Caco-2 (cell line): ENCODE results near the gene HADHA. TPM values are rescaled to one million over a fixed set of nuclear protein-coding genes. Genes with fewer than 3 reads are reported as not detected.

Source experiments
- Bru-seq: library from RNA; stranded (reverse); fragments of 400-500 nt; gene quantifications from one replicate; lab custom pipeline; 2021; lab: Mats Ljungman, UMichigan
- BruChase-seq, 2 experiments: library from RNA; stranded (reverse); fragments of 400-500 nt; gene quantifications; one replicate each; lab custom pipeline; 2021; lab: Mats Ljungman, UMichigan
- BruUV-seq: library from RNA; stranded (reverse); fragments of 400-500 nt; replicated peaks from 2 replicates; lab custom pipeline; 2021; lab: Mats Ljungman, UMichigan
- CTCF ChIA-PET: fragments of 300-600 bp; sonication (Branson Sonifier 250); formaldehyde crosslinking; loops from one replicate; lab custom pipeline; 2022; ENCODE audit warnings: antibody characterized with exemption; lab: Charles Lee
- POLR2A ChIA-PET: fragments of 300-600 bp; sonication (Branson Sonifier 250); formaldehyde crosslinking; loops from one replicate; lab custom pipeline; 2022; ENCODE audit warnings: antibody characterized with exemption; lab: Charles Lee
- DNase-seq, 2 experiments: peaks; one replicate each; pipeline versions ENCODE4 v3.0.0 to v3.0.0-alpha.2; 2020 to 2022
- H3K27me3 ChIP-seq: replicated peaks from 2 replicates; pipeline ENCODE4 v1.6.0; 2011; ENCODE audit warnings: low read length; ENCODE audit not compliant: control insufficient read depth, insufficient read depth
- H3K36me3 ChIP-seq: 2 replicates; pipeline ENCODE4 v1.5.1; 2011; ENCODE audit warnings: low read length; ENCODE audit not compliant: control insufficient read depth, insufficient read depth
- H3K4me1 ChIP-seq: fragments of 250-450 bp; sonication (Bioruptor Pico); 2 replicates; pipeline ENCODE4 v1.5.1; 2020; ENCODE audit warnings: mild to moderate bottlenecking
- H3K4me3 ChIP-seq: 2 replicates; pipeline ENCODE4 v1.5.1; 2011; ENCODE audit warnings: low read depth, mild to moderate bottlenecking, control low read depth, low read length
- H3K9me3 ChIP-seq: fragments of 250-450 bp; sonication (Bioruptor Pico); 2 replicates; pipeline ENCODE4 v1.5.1; 2020; ENCODE audit warnings: mild to moderate bottlenecking, moderate library complexity
- H3K27ac Mint-ChIP-seq: one replicate; pipeline ENCODE4 v1.8.0; 2022; ENCODE audit warnings: mixed read lengths; ENCODE audit not compliant: unreplicated experiment
- H3K27me3 Mint-ChIP-seq: one replicate; pipeline ENCODE4 v1.8.0; 2022; ENCODE audit warnings: mixed read lengths; ENCODE audit not compliant: insufficient read depth, unreplicated experiment
- H3K36me3 Mint-ChIP-seq: one replicate; pipeline ENCODE4 v1.8.0; 2022; ENCODE audit warnings: mild to moderate bottlenecking, mixed read lengths; ENCODE audit not compliant: insufficient read depth, unreplicated experiment
- H3K4me1 Mint-ChIP-seq: one replicate; pipeline ENCODE4 v1.8.0; 2022; ENCODE audit warnings: low read depth, mixed read lengths; ENCODE audit not compliant: unreplicated experiment
- H3K4me3 Mint-ChIP-seq: one replicate; pipeline ENCODE4 v1.8.0; 2022; ENCODE audit warnings: mild to moderate bottlenecking, moderate library complexity, mixed read lengths; ENCODE audit not compliant: unreplicated experiment
- H3K9me3 Mint-ChIP-seq: one replicate; pipeline ENCODE4 v1.8.0; 2022; ENCODE audit warnings: mixed read lengths; ENCODE audit not compliant: unreplicated experiment
- intact Hi-C: fragments of 100-400 bp; cut with micrococcal nuclease; formaldehyde crosslinking; loops from one replicate; pipeline ENCODE4 v1.10.0; 2022; ENCODE audit not compliant: unreplicated experiment
- long read RNA-seq: library from polyadenylated mRNA; stranded (forward); transcript quantifications from one replicate; pipeline ENCODE4 v2.0.0, GENCODE V29; 2022
- total RNA-seq: library from RNA; stranded (reverse); gene quantifications from 2 replicates; pipeline ENCODE4 v1.2.3, GENCODE V29; 2022
- TF ChIP-seq, protein P1 (sequence below), 2 experiments: fragments of 200-600 bp in 1 of 2; IDR thresholded peaks; 1 replicate in 1 of 2; 2 replicates in 1 of 2; pipeline versions ENCODE4 v1.5.1 to v1.8.0; 2011 to 2022; ENCODE audit warnings: antibody characterized with exemption in 1 of 2, control low read depth in 1 of 2, inconsistent platforms in 1 of 2, low read depth in 1 of 2, low read length in 1 of 2, mild to moderate bottlenecking in 1 of 2, moderate library complexity in 1 of 2; ENCODE audit not compliant: insufficient read depth in 1 of 2, severe bottlenecking in 1 of 2, unreplicated experiment in 1 of 2

The HADHA gene
- total RNA-seq (143 and 150 TPM in 2 replicates), Bru-seq, nascent RNA (percentile 80 among the genes with signal in this experiment), BruChase-seq, experiment 1, labeled RNA remaining after a 2-hour chase (percentile 76 among the genes with signal in this experiment), BruChase-seq, experiment 2, labeled RNA remaining after a 6-hour chase (percentile 88 among the genes with signal in this experiment)
- long read RNA-seq, transcript HADHA-201 (20 exons, 3,037 nt) = major isoform, 363 of 401 reads
- long read RNA-seq, partial matches to known transcripts = 20 of 401 reads
- long read RNA-seq, other reads (novel, unspliced or antisense) = 15 of 401 reads

GRCh38 chr2:26244309-26245230, at the start of gene HADHA, which contains the start of gene HADHB:
Gene HADHA, minus strand, starts transcription at chr2:26244632. Its CDS starts 36 bp downstream, at chr2:26244596.
Gene HADHB, plus strand, starts transcription at chr2:26244939. Its CDS starts 9,316 bp downstream, at chr2:26254255.
- peak; percentile 97 to 98 for DNase-seq
- ChIA-PET POLR2A (interaction anchor here (0.5 to 2.6 kb wide), 6 partner anchors 16 to 366 kb away, joined by 3 to 11 read pairs (median 4); partner anchors contain the start of genes ASXL2 and SELENOI), CTCF (interaction anchor here (0.7 kb wide), 1 partner anchor 555 kb away, joined by 3 read pairs; no protein-coding TSS in a partner anchor)
- TF ChIP-seq, protein P1, sequence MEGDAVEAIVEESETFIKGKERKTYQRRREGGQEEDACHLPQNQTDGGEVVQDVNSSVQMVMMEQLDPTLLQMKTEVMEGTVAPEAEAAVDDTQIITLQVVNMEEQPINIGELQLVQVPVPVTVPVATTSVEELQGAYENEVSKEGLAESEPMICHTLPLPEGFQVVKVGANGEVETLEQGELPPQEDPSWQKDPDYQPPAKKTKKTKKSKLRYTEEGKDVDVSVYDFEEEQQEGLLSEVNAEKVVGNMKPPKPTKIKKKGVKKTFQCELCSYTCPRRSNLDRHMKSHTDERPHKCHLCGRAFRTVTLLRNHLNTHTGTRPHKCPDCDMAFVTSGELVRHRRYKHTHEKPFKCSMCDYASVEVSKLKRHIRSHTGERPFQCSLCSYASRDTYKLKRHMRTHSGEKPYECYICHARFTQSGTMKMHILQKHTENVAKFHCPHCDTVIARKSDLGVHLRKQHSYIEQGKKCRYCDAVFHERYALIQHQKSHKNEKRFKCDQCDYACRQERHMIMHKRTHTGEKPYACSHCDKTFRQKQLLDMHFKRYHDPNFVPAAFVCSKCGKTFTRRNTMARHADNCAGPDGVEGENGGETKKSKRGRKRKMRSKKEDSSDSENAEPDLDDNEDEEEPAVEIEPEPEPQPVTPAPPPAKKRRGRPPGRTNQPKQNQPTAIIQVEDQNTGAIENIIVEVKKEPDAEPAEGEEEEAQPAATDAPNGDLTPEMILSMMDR (IDR thresholded peaks at IDR 0.05; ENCODE audit: insufficient read depth in 1 of 2, low read depth in 1 of 2, low read length in 1 of 2, severe bottlenecking in 1 of 2, unreplicated experiment in 1 of 2) = peak in 1 of 2 experiments; percentile 27
- intact Hi-C loops = loop anchor here (1.0 to 2.0 kb wide), 3 partner anchors 55 to 102 kb away; partner anchors contain the start of genes ADGRF3 and SELENOI
- H3K27me3 ChIP-seq = no peaks in the 10 kb centered on the region
- H3K4me1 ChIP-seq = peaks cover 7% of the 10 kb centered on the region; the same call in 1 of the 2 replicates
- peak within 1 kb of the TSS; percentile 99 for H3K4me3 Mint-ChIP-seq
- H3K4me3 ChIP-seq = peak within 1 kb of the TSS; percentile 94
- H3K9me3 ChIP-seq = no peaks in the 10 kb centered on the region
- no peaks in the 10 kb centered on the region for H3K36me3 ChIP-seq
- H3K9me3 Mint-ChIP-seq = no peaks in the 10 kb centered on the region
- no TSS peak for BruUV-seq
- peaks cover 12% of the 10 kb centered on the region for H3K4me1 Mint-ChIP-seq
- no peaks in the 10 kb centered on the region for H3K27me3 Mint-ChIP-seq
- peak within 1 kb of the TSS; percentile 97 for H3K27ac Mint-ChIP-seq
- peaks cover 26% of the 10 kb centered on the region for H3K36me3 Mint-ChIP-seq

DNA sequence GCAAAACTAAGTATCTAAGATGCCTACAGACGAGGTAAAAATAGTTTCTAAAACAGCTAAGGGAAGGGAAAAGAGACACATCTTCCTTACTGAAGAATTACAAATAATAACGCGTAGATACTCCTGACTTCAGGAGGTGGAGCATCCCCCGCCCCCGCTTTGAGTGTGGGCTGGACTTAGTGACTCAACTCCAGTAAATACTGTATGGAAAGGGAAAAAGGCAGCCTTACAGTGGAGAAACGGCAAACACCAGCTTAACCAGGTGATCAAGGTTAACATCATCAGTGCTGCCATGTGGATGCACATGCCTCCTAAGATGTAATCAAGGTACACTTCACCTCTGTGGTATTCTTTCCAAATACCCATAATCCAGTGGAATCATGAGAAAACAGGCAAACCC, 48.2 kb upstream of the HADHA start:
- Mint-ChIP-seq H3K9me3 (no peaks in the 10 kb centered on the region), H3K36me3 (peaks cover 2% of the 10 kb centered on the region), H3K27ac (no peak overlapping the region), H3K27me3 (no peaks in the 10 kb centered on the region), H3K4me3 (no peak overlapping the region), H3K4me1 (peaks cover 12% of the 10 kb centered on the region)
- Histone ChIP-seq H3K4me1 (peaks cover 8% of the 10 kb centered on the region), H3K9me3 (no peaks in the 10 kb centered on the region), H3K27me3 (no peaks in the 10 kb centered on the region), H3K36me3 (no peaks in the 10 kb centered on the region), H3K4me3 (no peak overlapping the region)
- no TSS peak for BruUV-seq
- POLR2A ChIA-PET = no interaction called here
- CTCF ChIA-PET = no interaction called here
- DNase-seq = no peak
- TF ChIP-seq, protein P1 (IDR thresholded peaks at IDR 0.05; ENCODE audit: insufficient read depth in 1 of 2, low read depth in 1 of 2, low read length in 1 of 2, severe bottlenecking in 1 of 2, unreplicated experiment in 1 of 2) = no peak
- intact Hi-C loops = no loop called here

DNA sequence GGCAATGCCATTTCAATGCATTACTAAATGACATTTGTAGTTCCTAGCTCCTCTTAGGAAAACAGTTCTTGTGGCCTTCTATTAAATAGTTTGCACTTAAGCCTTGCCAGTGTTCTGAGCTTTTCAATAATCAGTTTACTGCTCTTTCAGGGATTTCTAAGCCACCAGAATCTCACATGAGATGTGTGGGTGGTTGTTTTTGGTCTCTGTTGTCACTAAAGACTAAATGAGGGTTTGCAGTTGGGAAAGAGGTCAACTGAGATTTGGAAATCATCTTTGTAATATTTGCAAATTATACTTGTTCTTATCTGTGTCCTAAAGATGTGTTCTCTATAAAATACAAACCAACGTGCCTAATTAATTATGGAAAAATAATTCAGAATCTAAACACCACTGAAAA, 45.6 kb upstream of the HADHA start:
- Mint-ChIP-seq H3K9me3 (no peaks in the 10 kb centered on the region), H3K4me3 (no peak overlapping the region), H3K27me3 (no peaks in the 10 kb centered on the region), H3K4me1 (peaks cover 5% of the 10 kb centered on the region), H3K27ac (no peak overlapping the region), H3K36me3 (peaks cover 17% of the 10 kb centered on the region)
- no TSS peak for BruUV-seq
- intact Hi-C loops = no loop called here
- peaks cover 8% of the 10 kb centered on the region for H3K4me1 ChIP-seq
- H3K4me3 ChIP-seq = no peak overlapping the region
- CTCF ChIA-PET = no interaction called here
- no peak for DNase-seq
- 0 out of 2 replicates have a peak, but pooled peaks cover 1% of the 10 kb centered on the region for H3K36me3 ChIP-seq
- TF ChIP-seq, protein P1 (IDR thresholded peaks at IDR 0.05; ENCODE audit: insufficient read depth in 1 of 2, low read depth in 1 of 2, low read length in 1 of 2, severe bottlenecking in 1 of 2, unreplicated experiment in 1 of 2) = no peak
- POLR2A ChIA-PET = no interaction called here
- no peaks in the 10 kb centered on the region for H3K27me3 ChIP-seq
- no peaks in the 10 kb centered on the region for H3K9me3 ChIP-seq
